Astrocyte (in vitro differentiated cells and primary cell): ENCODE data around the gene MYO5B. TPM values are rescaled to one million over a fixed set of nuclear protein-coding genes. Genes with fewer than 3 reads are reported as not detected.

Experiments
- DNase-seq: peaks from one replicate; pipeline ENCODE4 v3.0.0-alpha.2; 2010; ENCODE audit warnings: low read depth
- FAIRE-seq: peaks from 2 replicates; lab custom pipeline; 2011; peaks lifted over from hg19 to GRCh38; lab: Jason Lieb, UNC
- H2AFZ ChIP-seq: 2 replicates; pipeline ENCODE4 v1.6.0; 2012; ENCODE audit warnings: low read depth, low read length, inconsistent platforms
- H3K27ac ChIP-seq: 2 replicates; pipeline ENCODE4 v1.5.1; 2011; ENCODE audit warnings: low read depth, low read length, inconsistent platforms
- H3K27me3 ChIP-seq: 2 replicates; pipeline ENCODE4 v1.6.0; 2011; ENCODE audit warnings: low read length, inconsistent platforms; ENCODE audit not compliant: insufficient read depth
- H3K36me3 ChIP-seq: 2 replicates; pipeline ENCODE4 v1.5.1; 2011; ENCODE audit warnings: low read length, inconsistent platforms; ENCODE audit not compliant: insufficient read depth
- H3K4me1 ChIP-seq: 2 replicates; pipeline ENCODE4 v1.5.1; 2011; ENCODE audit warnings: low read length, inconsistent platforms; ENCODE audit not compliant: insufficient read depth
- H3K4me2 ChIP-seq: 2 replicates; pipeline ENCODE4 v1.6.0; 2012; ENCODE audit warnings: low read length, inconsistent platforms
- H3K4me3 ChIP-seq: 2 replicates; pipeline ENCODE4 v1.5.1; 2011; ENCODE audit warnings: low read depth, mild to moderate bottlenecking, low read length, inconsistent platforms; ENCODE audit not compliant: insufficient read depth
- H3K79me2 ChIP-seq: 2 replicates; pipeline ENCODE4 v1.6.0; 2012; ENCODE audit warnings: mild to moderate bottlenecking, low read length, inconsistent platforms; ENCODE audit not compliant: insufficient read depth
- H3K9ac ChIP-seq: 2 replicates; pipeline ENCODE4 v1.6.0; 2012; ENCODE audit warnings: mild to moderate bottlenecking, low read length, inconsistent platforms
- H3K9me3 ChIP-seq: 2 replicates; pipeline ENCODE4 v1.5.1; 2012; ENCODE audit warnings: low read depth, mild to moderate bottlenecking, low read length, inconsistent platforms; ENCODE audit not compliant: insufficient read depth
- H4K20me1 ChIP-seq: 2 replicates; pipeline ENCODE4 v1.6.0; 2012; ENCODE audit warnings: low read length, inconsistent platforms; ENCODE audit not compliant: insufficient read depth
- H3K27ac Mint-ChIP-seq: one replicate; pipeline ENCODE4 v1.8.0; 2021; ENCODE audit warnings: mild to moderate bottlenecking, mixed read lengths; ENCODE audit not compliant: unreplicated experiment
- H3K27me3 Mint-ChIP-seq: one replicate; pipeline ENCODE4 v1.8.0; 2021; ENCODE audit warnings: low read depth, mixed read lengths; ENCODE audit not compliant: unreplicated experiment
- H3K36me3 Mint-ChIP-seq: one replicate; pipeline ENCODE4 v1.8.0; 2021; ENCODE audit warnings: low read depth, mixed read lengths; ENCODE audit not compliant: unreplicated experiment
- H3K4me1 Mint-ChIP-seq: one replicate; pipeline ENCODE4 v1.8.0; 2021; ENCODE audit warnings: low read depth, mixed read lengths; ENCODE audit not compliant: unreplicated experiment
- H3K4me3 Mint-ChIP-seq: one replicate; pipeline ENCODE4 v1.8.0; 2021; ENCODE audit warnings: mild to moderate bottlenecking, moderate library complexity, mixed read lengths; ENCODE audit not compliant: unreplicated experiment
- H3K9me3 Mint-ChIP-seq: one replicate; pipeline ENCODE4 v1.8.0; 2021; ENCODE audit warnings: mild to moderate bottlenecking, mixed read lengths; ENCODE audit not compliant: unreplicated experiment
- EZH2 ChIP-seq: IDR thresholded peaks from 2 replicates; pipeline ENCODE4 v1.6.1; 2012; ENCODE audit warnings: mild to moderate bottlenecking, low read length, inconsistent platforms; ENCODE audit not compliant: insufficient read depth
- total RNA-seq: library from RNA; stranded (reverse); gene quantifications from 2 replicates; pipeline ENCODE4 v1.2.1, GENCODE V29; 2021
- TF ChIP-seq, protein P1 (sequence below): IDR thresholded peaks from 2 replicates; pipeline ENCODE4 v1.5.1; 2011; ENCODE audit warnings: low read depth, mild to moderate bottlenecking, inconsistent platforms, low read length, moderate library complexity; ENCODE audit not compliant: insufficient read depth

The MYO5B gene
- total RNA-seq, 1 donor from 2014 or later, result 8.3 TPM

DNA sequence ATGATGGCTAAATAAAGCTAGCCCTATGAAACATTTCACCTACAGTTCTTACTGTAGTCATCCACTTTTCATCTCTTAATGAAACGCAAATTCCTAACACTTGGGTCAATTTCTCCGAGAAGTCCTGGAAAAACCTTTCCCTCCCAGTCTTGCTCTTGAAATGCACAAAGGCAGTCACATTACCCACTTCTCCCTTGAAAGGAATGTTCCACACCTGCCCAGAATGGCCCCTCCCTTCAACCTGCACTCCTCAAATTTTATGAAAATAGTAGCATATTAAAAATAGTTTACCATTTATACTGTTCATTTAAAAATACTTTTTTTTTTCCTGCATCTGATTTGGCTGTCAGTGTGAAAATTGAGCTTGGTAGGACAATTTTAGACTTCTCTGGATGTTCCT is 316.9 kb downstream of the MYO5B start:
- H3K36me3 Mint-ChIP-seq, result no peaks in the 10 kb centered on the region
- peaks cover 3% of the 10 kb centered on the region for H3K9me3 Mint-ChIP-seq
- FAIRE-seq, result no peak

DNA sequence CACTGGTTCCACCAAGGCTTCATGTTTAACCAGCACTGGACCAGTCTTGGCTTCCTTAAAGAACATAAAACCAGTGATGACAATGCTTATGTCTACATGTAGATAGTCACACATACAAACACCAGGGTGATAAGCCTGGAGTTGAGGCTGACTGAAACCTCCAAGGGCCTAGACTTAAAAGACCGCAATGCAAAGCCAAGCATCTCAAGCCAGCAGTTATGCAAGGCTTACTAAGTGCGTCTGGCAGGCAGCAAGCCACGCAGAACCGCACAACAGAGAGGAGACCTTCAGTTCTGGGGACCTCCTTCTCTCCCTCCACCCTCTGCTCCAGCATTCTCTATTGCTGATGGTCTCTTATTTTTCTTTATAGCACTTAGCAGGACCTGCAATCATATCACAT is 318.4 kb downstream of the MYO5B start:
- Histone ChIP-seq H3K27ac (no peak overlapping the region), H3K9me3 (no peaks in the 10 kb centered on the region), H3K79me2 (no peaks in the 10 kb centered on the region), H3K27me3 (peaks cover 3% of the 10 kb centered on the region), H3K4me1 (peaks cover 6% of the 10 kb centered on the region), H3K9ac (no peak overlapping the region), H3K4me2 (no peak overlapping the region), H3K36me3 (no peaks in the 10 kb centered on the region), H3K4me3 (no peak overlapping the region), H4K20me1 (no peaks in the 10 kb centered on the region), H2AFZ (no peak overlapping the region)
- DNase-seq (no peak), FAIRE-seq (no peak)
- Mint-ChIP-seq H3K4me3 (no peak overlapping the region), H3K27me3 (no peaks in the 10 kb centered on the region), H3K4me1 (peaks cover 20% of the 10 kb centered on the region), H3K36me3 (no peaks in the 10 kb centered on the region), H3K9me3 (peaks cover 3% of the 10 kb centered on the region), H3K27ac (no peak overlapping the region)
- no peak for TF ChIP-seq EZH2
- TF ChIP-seq, protein P1, sequence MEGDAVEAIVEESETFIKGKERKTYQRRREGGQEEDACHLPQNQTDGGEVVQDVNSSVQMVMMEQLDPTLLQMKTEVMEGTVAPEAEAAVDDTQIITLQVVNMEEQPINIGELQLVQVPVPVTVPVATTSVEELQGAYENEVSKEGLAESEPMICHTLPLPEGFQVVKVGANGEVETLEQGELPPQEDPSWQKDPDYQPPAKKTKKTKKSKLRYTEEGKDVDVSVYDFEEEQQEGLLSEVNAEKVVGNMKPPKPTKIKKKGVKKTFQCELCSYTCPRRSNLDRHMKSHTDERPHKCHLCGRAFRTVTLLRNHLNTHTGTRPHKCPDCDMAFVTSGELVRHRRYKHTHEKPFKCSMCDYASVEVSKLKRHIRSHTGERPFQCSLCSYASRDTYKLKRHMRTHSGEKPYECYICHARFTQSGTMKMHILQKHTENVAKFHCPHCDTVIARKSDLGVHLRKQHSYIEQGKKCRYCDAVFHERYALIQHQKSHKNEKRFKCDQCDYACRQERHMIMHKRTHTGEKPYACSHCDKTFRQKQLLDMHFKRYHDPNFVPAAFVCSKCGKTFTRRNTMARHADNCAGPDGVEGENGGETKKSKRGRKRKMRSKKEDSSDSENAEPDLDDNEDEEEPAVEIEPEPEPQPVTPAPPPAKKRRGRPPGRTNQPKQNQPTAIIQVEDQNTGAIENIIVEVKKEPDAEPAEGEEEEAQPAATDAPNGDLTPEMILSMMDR, result no peak

More for the DNA sequence above, 316.9 kb downstream of the MYO5B start:
- peaks cover 3% of the 10 kb centered on the region for H3K27me3 ChIP-seq
- H3K4me1 Mint-ChIP-seq, result peaks cover 20% of the 10 kb centered on the region
- H4K20me1 ChIP-seq, result no peaks in the 10 kb centered on the region
- no peaks in the 10 kb centered on the region for H3K27me3 Mint-ChIP-seq
- no peak overlapping the region for H3K9ac ChIP-seq
- peaks cover 6% of the 10 kb centered on the region for H3K4me1 ChIP-seq
- TF ChIP-seq EZH2, result no peak
- DNase-seq, result no peak
- H3K4me3 ChIP-seq, result no peak overlapping the region
- H2AFZ ChIP-seq, result no peak overlapping the region
- H3K79me2 ChIP-seq, result no peaks in the 10 kb centered on the region
- H3K27ac Mint-ChIP-seq, result no peak overlapping the region
- H3K9me3 ChIP-seq, result no peaks in the 10 kb centered on the region
- no peak overlapping the region for H3K27ac ChIP-seq
- H3K36me3 ChIP-seq, result no peaks in the 10 kb centered on the region
- no peak overlapping the region for H3K4me2 ChIP-seq
- no peak overlapping the region for H3K4me3 Mint-ChIP-seq

DNA sequence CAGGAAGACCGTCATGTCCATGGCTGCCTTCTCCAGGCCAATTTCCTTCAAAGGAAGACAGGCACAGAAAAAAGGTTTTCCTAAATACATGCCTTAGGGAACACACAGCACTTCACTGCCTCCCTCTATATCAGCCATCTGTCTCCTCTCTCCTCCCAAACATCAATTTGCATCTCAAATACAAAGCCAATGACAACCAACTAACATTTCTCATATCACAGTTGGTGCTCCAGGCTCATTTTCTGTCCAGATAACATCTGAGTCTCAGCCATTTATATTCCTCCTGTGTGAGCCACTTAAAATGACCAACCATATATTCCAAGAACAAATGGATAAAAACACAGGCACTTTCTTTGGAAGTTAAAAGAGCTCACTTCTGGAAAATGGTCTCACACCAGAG is 319.2 kb downstream of the MYO5B start:
- Histone ChIP-seq H3K27me3 (peaks cover 3% of the 10 kb centered on the region), H4K20me1 (no peaks in the 10 kb centered on the region), H3K9me3 (no peaks in the 10 kb centered on the region), H2AFZ (no peak overlapping the region), H3K4me1 (peaks cover 6% of the 10 kb centered on the region), H3K4me2 (no peak overlapping the region), H3K36me3 (no peaks in the 10 kb centered on the region), H3K79me2 (no peaks in the 10 kb centered on the region), H3K4me3 (no peak overlapping the region), H3K9ac (no peak overlapping the region), H3K27ac (no peak overlapping the region)
- no peaks in the 10 kb centered on the region for H3K36me3 Mint-ChIP-seq
- FAIRE-seq (no peak), DNase-seq (no peak)
- H3K4me1 Mint-ChIP-seq, result peaks cover 19% of the 10 kb centered on the region
- H3K27ac Mint-ChIP-seq, result no peak overlapping the region
- no peak overlapping the region for H3K4me3 Mint-ChIP-seq
- TF ChIP-seq, protein P1, result no peak
- TF ChIP-seq EZH2, result no peak
- no peaks in the 10 kb centered on the region for H3K27me3 Mint-ChIP-seq
- peaks cover 3% of the 10 kb centered on the region for H3K9me3 Mint-ChIP-seq
